Suprapubic skin (tissue), 4 donors: Measurements from ENCODE around the gene CDON. TPM values are rescaled to one million over a fixed set of nuclear protein-coding genes. Genes with fewer than 3 reads are reported as not detected.

Experiments
- DNase-seq, 2 donors: peaks; one replicate each; pipeline ENCODE4 v3.0.0-alpha.2; 2019; ENCODE audit warnings: low spot score in 2 of 2
- H3K27ac ChIP-seq: fragments of 200-600 bp; sonication (generic); one replicate; pipeline ENCODE4 v1.5.1; 2019
- H3K27me3 ChIP-seq: fragments of 200-600 bp; sonication (generic); one replicate; pipeline ENCODE4 v1.5.1; 2019
- H3K36me3 ChIP-seq: fragments of 200-600 bp; sonication (generic); one replicate; pipeline ENCODE4 v1.5.1; 2019
- H3K4me1 ChIP-seq: fragments of 200-600 bp; sonication (generic); one replicate; pipeline ENCODE4 v1.5.1; 2019
- H3K4me3 ChIP-seq: fragments of 200-600 bp; sonication (generic); one replicate; pipeline ENCODE4 v1.5.1; 2019; ENCODE audit warnings: mild to moderate bottlenecking
- H3K9me3 ChIP-seq: fragments of 200-600 bp; sonication (generic); one replicate; pipeline ENCODE4 v1.5.1; 2019
- EP300 ChIP-seq: sonication (generic); formaldehyde crosslinking; IDR thresholded peaks from one replicate; pipeline ENCODE4 v1.6.1; 2017; ENCODE audit warnings: antibody characterized with exemption
- POLR2A ChIP-seq, 2 donors: fragments of 450-650 bp; IDR thresholded peaks; one replicate each; pipeline ENCODE4 v1.6.1; 2017; ENCODE audit warnings: antibody characterized with exemption in 2 of 2, mild to moderate bottlenecking in 2 of 2, moderate library complexity in 2 of 2
- POLR2AphosphoS5 ChIP-seq, 3 donors: sonication (generic); formaldehyde crosslinking; IDR thresholded peaks; one replicate each; pipeline ENCODE4 v1.6.1; 2017; ENCODE audit warnings: antibody characterized with exemption in 3 of 3
- WGBS: methylation state at CpG from one replicate; pipeline ENCODE4 v1.1.5; 2018; 5-methylcytosine and 5-hydroxymethylcytosine counted together
- total RNA-seq, 4 donors: library from RNA; depleted of rRNA; stranded (reverse); fragments of >200 nt; gene quantifications; one replicate each; pipeline ENCODE4 v1.1.0, GENCODE V29; 2016
- TF ChIP-seq, protein P1 (sequence below), 2 donors: fragments of 200-600 bp in 1 of 2; fragments of 450-650 bp in 1 of 2; sonication (generic) in 1 of 2; IDR thresholded peaks; one replicate each; pipeline ENCODE4 v1.5.1; 2016 to 2019; ENCODE audit warnings: antibody characterized with exemption in 2 of 2, mild to moderate bottlenecking in 1 of 2, moderate library complexity in 1 of 2

CDON gene
- total RNA-seq, 4 donors from 2014 or later, result 27.6 to 67.4 (median 43.1) TPM

DNA sequence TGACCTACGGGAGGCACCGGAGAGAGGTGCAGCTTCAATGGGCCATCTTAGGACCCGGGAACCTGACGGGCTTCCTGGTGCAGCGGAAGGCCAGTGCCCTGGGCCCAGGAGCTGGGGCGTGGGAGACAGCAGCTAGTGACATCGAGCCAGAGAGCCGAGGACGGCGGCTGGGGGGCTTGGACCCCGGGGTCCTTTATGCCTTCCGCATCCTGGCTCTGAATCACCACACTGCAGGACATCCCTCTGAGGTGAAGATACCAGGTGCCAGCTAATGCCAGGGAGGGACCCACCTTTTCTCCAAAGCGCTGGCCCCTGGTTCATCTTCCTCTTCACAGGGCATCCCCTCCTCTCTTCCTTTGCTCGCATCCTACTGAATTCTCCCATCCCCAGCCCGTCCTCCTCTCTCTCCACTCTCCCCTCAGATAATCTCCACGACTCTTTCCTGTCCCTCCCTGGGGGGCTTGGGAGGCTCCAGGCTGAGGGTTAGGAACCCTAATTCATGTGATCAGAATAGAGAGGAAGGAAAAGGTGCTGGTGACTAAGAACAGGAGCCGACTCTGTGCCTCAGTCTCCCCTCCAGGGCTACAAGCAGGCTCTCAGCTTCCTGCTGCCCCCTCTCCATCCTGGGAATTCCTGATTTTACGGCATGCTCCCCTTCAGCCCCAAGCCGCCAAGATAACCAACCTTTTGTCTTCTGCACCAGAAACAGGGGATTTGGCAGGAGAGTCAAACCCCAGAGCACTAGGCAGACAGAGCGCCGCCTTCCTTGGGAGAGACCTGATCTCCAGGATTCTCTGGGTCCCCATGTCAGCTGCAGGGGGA is 108.3 kb downstream of the CDON start:
- DNase-seq, result no peak
- Histone ChIP-seq H3K4me3 (no peak overlapping the region), H3K36me3 (peaks cover under 1% of the 10 kb centered on the region), H3K4me1 (peaks cover 53% of the 10 kb centered on the region), H3K9me3 (no peaks in the 10 kb centered on the region), H3K27ac (no peak overlapping the region), H3K27me3 (no peaks in the 10 kb centered on the region)
- TF ChIP-seq POLR2A (IDR thresholded peaks at IDR 0.05), result no peak
- TF ChIP-seq, protein P1, sequence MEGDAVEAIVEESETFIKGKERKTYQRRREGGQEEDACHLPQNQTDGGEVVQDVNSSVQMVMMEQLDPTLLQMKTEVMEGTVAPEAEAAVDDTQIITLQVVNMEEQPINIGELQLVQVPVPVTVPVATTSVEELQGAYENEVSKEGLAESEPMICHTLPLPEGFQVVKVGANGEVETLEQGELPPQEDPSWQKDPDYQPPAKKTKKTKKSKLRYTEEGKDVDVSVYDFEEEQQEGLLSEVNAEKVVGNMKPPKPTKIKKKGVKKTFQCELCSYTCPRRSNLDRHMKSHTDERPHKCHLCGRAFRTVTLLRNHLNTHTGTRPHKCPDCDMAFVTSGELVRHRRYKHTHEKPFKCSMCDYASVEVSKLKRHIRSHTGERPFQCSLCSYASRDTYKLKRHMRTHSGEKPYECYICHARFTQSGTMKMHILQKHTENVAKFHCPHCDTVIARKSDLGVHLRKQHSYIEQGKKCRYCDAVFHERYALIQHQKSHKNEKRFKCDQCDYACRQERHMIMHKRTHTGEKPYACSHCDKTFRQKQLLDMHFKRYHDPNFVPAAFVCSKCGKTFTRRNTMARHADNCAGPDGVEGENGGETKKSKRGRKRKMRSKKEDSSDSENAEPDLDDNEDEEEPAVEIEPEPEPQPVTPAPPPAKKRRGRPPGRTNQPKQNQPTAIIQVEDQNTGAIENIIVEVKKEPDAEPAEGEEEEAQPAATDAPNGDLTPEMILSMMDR (IDR thresholded peaks at IDR 0.05), result no peak
- no peak for TF ChIP-seq EP300
- no peak for TF ChIP-seq POLR2AphosphoS5 (IDR thresholded peaks at IDR 0.05)
- WGBS, result 85% methylated on average over 18 of the region's 21 CpGs

DNA sequence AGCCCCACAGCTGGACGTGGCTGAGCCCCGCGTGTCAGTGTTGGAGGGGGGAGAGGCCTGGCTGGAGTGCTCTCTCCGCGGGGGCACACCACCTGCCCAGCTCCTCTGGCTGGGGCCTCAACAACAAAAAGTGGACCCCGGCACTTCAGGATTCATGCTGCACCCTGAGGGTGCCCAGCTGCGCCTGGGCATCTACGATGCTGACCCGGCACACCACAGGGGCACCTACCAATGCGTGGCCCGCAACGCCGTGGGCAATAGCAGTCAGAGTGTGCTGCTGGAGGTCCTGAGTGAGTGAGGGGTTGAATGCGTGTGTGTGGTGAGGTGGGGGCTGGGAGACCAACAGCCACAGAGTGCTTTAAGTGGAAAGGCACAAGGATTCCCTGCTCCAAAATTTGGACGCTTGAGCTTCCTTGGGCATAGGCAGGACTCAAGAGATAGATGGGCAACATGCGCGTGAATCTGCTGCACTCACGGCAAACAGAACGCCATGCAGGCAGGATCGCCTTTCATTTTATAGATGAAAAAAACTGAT is 109.2 kb downstream of the CDON start:
- TF ChIP-seq POLR2AphosphoS5 (IDR thresholded peaks at IDR 0.05), result no peak
- TF ChIP-seq POLR2A (IDR thresholded peaks at IDR 0.05), result no peak
- TF ChIP-seq EP300, result no peak
- TF ChIP-seq, protein P1 (IDR thresholded peaks at IDR 0.05), result no peak
- Histone ChIP-seq H3K27me3 (no peaks in the 10 kb centered on the region), H3K27ac (peak overlapping the region; percentile 63), H3K36me3 (no peaks in the 10 kb centered on the region), H3K9me3 (no peaks in the 10 kb centered on the region), H3K4me3 (peak overlapping the region; percentile 36), H3K4me1 (peaks cover 53% of the 10 kb centered on the region)
- DNase-seq, result no peak
- 58% methylated on average over 13 of the region's 20 CpGs for WGBS

- H3K9me3 ChIP-seq, result no peaks in the 10 kb centered on the region
- H3K4me1 ChIP-seq, result peaks cover 52% of the 10 kb centered on the region
- WGBS, result 36% methylated on average over 7 of the region's 7 CpGs
- peak overlapping the region; percentile 36 for H3K4me3 ChIP-seq
- TF ChIP-seq, protein P1 (IDR thresholded peaks at IDR 0.05), result no peak
- TF ChIP-seq POLR2AphosphoS5 (IDR thresholded peaks at IDR 0.05), result peak in 1 of 3 donors; percentile 57
- no peaks in the 10 kb centered on the region for H3K27me3 ChIP-seq
- no peaks in the 10 kb centered on the region for H3K36me3 ChIP-seq
- peak in 1 of 2 donors; percentile 85 for DNase-seq
- peak overlapping the region; percentile 63 for H3K27ac ChIP-seq
Measured at GRCh38 chr11:125952973-125953372, 109.7 kb downstream of the CDON start.

DNA sequence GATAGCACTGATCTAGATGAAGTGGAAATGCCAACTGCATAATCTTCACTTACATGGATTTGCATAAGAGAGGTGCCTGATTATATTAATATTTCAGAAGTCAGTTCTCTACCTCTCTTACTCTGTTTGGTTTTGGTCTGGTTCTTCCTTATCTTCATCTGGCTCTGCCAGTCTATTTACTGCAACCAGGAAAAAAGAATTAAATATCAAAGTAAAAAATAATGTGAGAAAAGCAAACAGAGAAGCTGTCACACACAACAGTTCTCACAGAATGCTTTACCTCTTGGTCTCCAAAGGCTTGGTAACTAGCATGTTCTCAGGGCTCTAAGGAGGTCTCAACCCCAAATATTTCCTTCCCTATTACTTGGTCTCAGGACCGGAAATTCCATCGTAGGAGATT is 110.1 kb downstream of the CDON start:
- H3K4me1 ChIP-seq, result peaks cover 48% of the 10 kb centered on the region
- no peak for DNase-seq
- no peaks in the 10 kb centered on the region for H3K9me3 ChIP-seq
- no peaks in the 10 kb centered on the region for H3K27me3 ChIP-seq
- no peak for TF ChIP-seq POLR2A (IDR thresholded peaks at IDR 0.05)
- TF ChIP-seq POLR2AphosphoS5 (IDR thresholded peaks at IDR 0.05), result no peak
- TF ChIP-seq, protein P1 (IDR thresholded peaks at IDR 0.05), result no peak
- TF ChIP-seq EP300, result no peak
- H3K27ac ChIP-seq, result peak overlapping the region; percentile 63
- no peaks in the 10 kb centered on the region for H3K36me3 ChIP-seq
- peak overlapping the region; percentile 36 for H3K4me3 ChIP-seq
- WGBS, result 48% methylated on average over 2 of the region's 2 CpGs

- H3K4me1 ChIP-seq, result peaks cover 39% of the 10 kb centered on the region
- no peak for DNase-seq
- no peaks in the 10 kb centered on the region for H3K27me3 ChIP-seq
- no peaks in the 10 kb centered on the region for H3K36me3 ChIP-seq
- 57% methylated on average over 6 of the region's 11 CpGs for WGBS
- no peak overlapping the region for H3K4me3 ChIP-seq
- no peak for TF ChIP-seq POLR2AphosphoS5 (IDR thresholded peaks at IDR 0.05)
- peak overlapping the region; percentile 63 for H3K27ac ChIP-seq
- H3K9me3 ChIP-seq, result no peaks in the 10 kb centered on the region
Measured at GRCh38 chr11:125951731-125952130, 110.9 kb downstream of the CDON start.
